K562 (cell line): Measurements from ENCODE around the gene PRR36. TPM values are rescaled to one million over a fixed set of nuclear protein-coding genes. Genes with fewer than 3 reads are reported as not detected.

Experiments
- ARID4B ChIP-seq: sonication (generic); formaldehyde crosslinking; IDR thresholded peaks from 2 replicates; pipeline ENCODE4 v1.8.0; 2022; ENCODE audit warnings: mild to moderate bottlenecking, missing genetic modification reagents
- CHD1 ChIP-seq: fragments of 200-600 bp; sonication (generic); IDR thresholded peaks from one replicate; pipeline ENCODE4 v1.6.1; 2012; ENCODE audit warnings: mild to moderate bottlenecking, moderate library complexity, low read length, inconsistent platforms
- DPF2 ChIP-seq: fragments of 450-650 bp; IDR thresholded peaks from 2 replicates; pipeline ENCODE4 v1.6.1; 2016
- HDGF ChIP-seq: fragments of 450-650 bp; IDR thresholded peaks from 2 replicates; pipeline ENCODE4 v1.6.1; 2016
- HES1 ChIP-seq: fragments of 450-650 bp; IDR thresholded peaks from 2 replicates; pipeline ENCODE4 v1.6.1; 2016; ENCODE audit warnings: low read depth, mild to moderate bottlenecking, moderate library complexity
- SPI1 ChIP-seq: IDR thresholded peaks from 2 replicates; pipeline ENCODE4 v1.6.1; 2011; ENCODE audit warnings: low read depth, low read length, control low read depth, borderline replicate concordance
- TEAD2 ChIP-seq: fragments of 450-650 bp; IDR thresholded peaks from 2 replicates; pipeline ENCODE4 v1.6.1; 2016; ENCODE audit warnings: missing genetic modification characterization, control low read depth, missing compliant biosample characterization
- TFAP4 ChIP-seq: sonication (generic); formaldehyde crosslinking; IDR thresholded peaks from 2 replicates; pipeline ENCODE4 v1.8.0; 2022; ENCODE audit warnings: missing genetic modification reagents, mild to moderate bottlenecking, moderate library complexity, borderline replicate concordance
- ZBTB40 ChIP-seq, 2 experiments: fragments of 450-650 bp in 1 of 2; sonication (generic) in 1 of 2; formaldehyde crosslinking in 1 of 2; IDR thresholded peaks; 2 replicates each; pipeline versions ENCODE4 v1.7.1 to v1.9.0; 2016 to 2022; ENCODE audit warnings: inconsistent platforms in 1 of 2, mild to moderate bottlenecking in 1 of 2, missing genetic modification reagents in 1 of 2
- polyA plus RNA-seq, 8 experiments: library from polyadenylated mRNA; depleted of rRNA in 4 of 8; stranded (reverse) in 5 of 8; unstranded in 3 of 8; fragments of >200 nt; fragmentation: Nextera tagmentation in 2 of 8; fragmentation: Illumina TruSeq in 1 of 8; extraction: Ambion mirVana in 2 of 8; extraction: Trizol in 1 of 8; gene quantifications; 2 replicates each; pipeline versions ENCODE4 v1.2.1 to v1.2.3, GENCODE V29; 2011 to 2014; ENCODE audit warnings: inconsistent platforms in 1 of 8, missing spikeins in 1 of 8
- total RNA-seq, 7 experiments: library from RNA; depleted of rRNA in 6 of 7; stranded (reverse); fragments of >200 nt in 6 of 7; fragmentation: Illumina TruSeq in 2 of 7; extraction: Trizol in 2 of 7; gene quantifications; 2 replicates each; pipeline versions ENCODE4 v1.2.1 to v1.2.3, GENCODE V29; 2011 to 2021; ENCODE audit warnings: low replicate concordance in 1 of 7

Gene PRR36
- total and polyA plus RNA-seq, 9 of the 15 experiments (the other 6 are each of a cell fraction or from before 2014, with no cell fraction given) = 0.05 to 0.42 (median 0.06) TPM; not detected in 6

- TF ChIP-seq ARID4B (peak; percentile 91), HES1 (peak; percentile 49; the same call in 1 of the 2 replicates), ZBTB40 (IDR thresholded peaks at IDR 0.05) (peak; percentile 25; the same call in 1 of the 2 replicates), ZBTB40 (CRISPR knock-in tag; IDR thresholded peaks at IDR 0.05) (no peak), TFAP4 (peak; percentile 99), TEAD2 (tag) (no peak), CHD1 (peak; percentile 57), HDGF (peak; percentile 65), DPF2 (peak; percentile 57), SPI1 (no peak)
These were observed 2.5 kb downstream of the PRR36 start (continued) for GRCh38 chr19:7871437-7872305.
